ENCODE measurements around the gene APOD.
"Not testable (repeated sequence)": the region's sequence is repeated elsewhere in the genome, so short reads cannot be mapped to it uniquely, and the experiment has no call there.

APOD gene

GRCh38 chr3:195599516-195599915 lies 15.8 kb upstream of the APOD start:
- H3K4me3 ChIP-seq (ENCODE audit: low read depth in 1 of 2, low read length in 2 of 2); H3K9ac ChIP-seq (ENCODE audit: low read depth in 1 of 2, low read length in 2 of 2); H3K27me3 ChIP-seq (ENCODE audit: control insufficient read depth in 1 of 2, insufficient read depth in 2 of 2, low read length in 2 of 2); H3K9me3 ChIP-seq (ENCODE audit: control insufficient read depth in 1 of 2, low read length in 2 of 2); H3K36me3 ChIP-seq (ENCODE audit: control insufficient read depth in 1 of 2, insufficient read depth in 2 of 2, low read length in 2 of 2); H3K4me1 ChIP-seq (ENCODE audit: control insufficient read depth in 1 of 2, insufficient read depth in 2 of 2, low read length in 2 of 2); H3K27ac ChIP-seq (ENCODE audit: low read depth, low read length): not testable (repeated sequence)

DNA sequence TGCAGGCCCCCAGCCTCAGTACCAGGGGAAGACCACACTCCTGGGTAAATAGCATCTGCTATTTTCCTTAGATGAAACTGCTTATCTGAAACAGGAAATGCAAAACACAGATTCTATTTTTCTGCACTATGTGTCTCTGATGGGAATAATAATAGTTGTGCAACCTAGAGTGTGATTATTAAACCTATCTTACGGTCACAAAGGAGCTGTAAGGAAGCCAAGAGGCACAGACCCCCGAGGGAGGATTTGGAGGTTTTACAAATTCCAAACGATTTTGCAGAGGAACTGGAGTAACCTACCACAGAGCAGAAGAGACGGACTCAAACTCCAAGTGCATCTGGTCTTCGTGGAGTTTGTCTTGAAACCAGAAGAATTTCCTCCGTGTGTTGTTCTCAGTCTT lies 14.1 kb upstream of the APOD start:
- Histone ChIP-seq H3K9ac (ENCODE audit: low read depth in 1 of 2, low read length in 2 of 2) (no peak overlapping the region), H3K36me3 (ENCODE audit: control insufficient read depth in 1 of 2, insufficient read depth in 2 of 2, low read length in 2 of 2) (no peaks in the 10 kb centered on the region), H3K9me3 (ENCODE audit: control insufficient read depth in 1 of 2, low read length in 2 of 2) (no peaks in the 10 kb centered on the region), H3K27me3 (ENCODE audit: control insufficient read depth in 1 of 2, insufficient read depth in 2 of 2, low read length in 2 of 2) (no peaks in the 10 kb centered on the region), H3K4me1 (ENCODE audit: control insufficient read depth in 1 of 2, insufficient read depth in 2 of 2, low read length in 2 of 2) (no peaks in the 10 kb centered on the region), H3K27ac (ENCODE audit: low read depth, low read length) (no peak overlapping the region), H3K4me3 (ENCODE audit: low read depth in 1 of 2, low read length in 2 of 2) (no peak overlapping the region)

DNA sequence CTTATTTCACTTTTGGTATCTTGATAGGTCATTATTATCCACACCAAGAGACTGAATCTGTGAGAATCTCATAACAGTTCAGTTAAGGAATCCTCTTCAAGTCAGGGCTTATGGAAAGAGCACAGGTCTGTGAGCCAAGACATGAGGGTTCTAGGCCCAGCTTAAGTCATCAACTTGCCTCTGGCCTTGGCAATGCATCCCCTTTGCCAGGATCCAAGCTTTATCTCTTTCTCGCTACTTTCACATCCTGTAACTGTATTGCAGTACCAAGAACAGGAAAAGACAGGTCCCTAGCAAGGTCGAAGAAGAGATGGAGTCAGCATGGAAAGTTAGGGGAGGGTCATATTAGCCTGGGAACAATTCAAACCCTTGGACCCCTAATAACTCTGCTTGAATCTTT lies 13.5 kb upstream of the APOD start:
- H3K4me1 ChIP-seq (ENCODE audit: control insufficient read depth in 1 of 2, insufficient read depth in 2 of 2, low read length in 2 of 2): no peaks in the 10 kb centered on the region
- no peaks in the 10 kb centered on the region for H3K27me3 ChIP-seq (ENCODE audit: control insufficient read depth in 1 of 2, insufficient read depth in 2 of 2, low read length in 2 of 2)
- no peak overlapping the region for H3K27ac ChIP-seq (ENCODE audit: low read depth, low read length)
- no peaks in the 10 kb centered on the region for H3K36me3 ChIP-seq (ENCODE audit: control insufficient read depth in 1 of 2, insufficient read depth in 2 of 2, low read length in 2 of 2)
- H3K9me3 ChIP-seq (ENCODE audit: control insufficient read depth in 1 of 2, low read length in 2 of 2): no peaks in the 10 kb centered on the region
- no peak overlapping the region for H3K4me3 ChIP-seq (ENCODE audit: low read depth in 1 of 2, low read length in 2 of 2)
- H3K9ac ChIP-seq (ENCODE audit: low read depth in 1 of 2, low read length in 2 of 2): no peak overlapping the region

DNA sequence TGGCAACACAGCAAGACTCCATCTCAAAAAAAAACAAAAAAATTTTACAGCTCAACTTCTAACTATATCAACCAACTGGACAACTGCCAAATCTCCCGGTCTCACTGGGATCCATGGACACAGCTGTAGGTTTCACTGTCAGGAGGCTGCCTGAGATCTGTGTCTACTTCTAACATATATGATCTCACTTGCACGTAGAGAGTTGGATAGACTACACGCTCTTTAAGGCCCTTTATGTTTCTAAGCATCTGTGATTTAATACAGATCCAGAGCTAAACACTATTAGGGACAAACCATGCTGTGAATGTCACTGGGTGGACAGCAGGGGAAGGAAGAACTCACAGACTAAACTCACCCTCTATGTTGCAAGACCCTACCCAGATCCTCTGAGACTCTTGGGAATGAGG lies 13.0 kb upstream of the APOD start:
- Histone ChIP-seq H3K27me3 (ENCODE audit: control insufficient read depth in 1 of 2, insufficient read depth in 2 of 2, low read length in 2 of 2) (no peaks in the 10 kb centered on the region), H3K36me3 (ENCODE audit: control insufficient read depth in 1 of 2, insufficient read depth in 2 of 2, low read length in 2 of 2) (no peaks in the 10 kb centered on the region), H3K4me3 (ENCODE audit: low read depth in 1 of 2, low read length in 2 of 2) (no peak overlapping the region), H3K4me1 (ENCODE audit: control insufficient read depth in 1 of 2, insufficient read depth in 2 of 2, low read length in 2 of 2) (no peaks in the 10 kb centered on the region), H3K9me3 (ENCODE audit: control insufficient read depth in 1 of 2, low read length in 2 of 2) (no peaks in the 10 kb centered on the region), H3K27ac (ENCODE audit: low read depth, low read length) (no peak overlapping the region), H3K9ac (ENCODE audit: low read depth in 1 of 2, low read length in 2 of 2) (no peak overlapping the region)

GRCh38 chr3:195595785-195596531 lies 12.2 kb upstream of the APOD start:
- Histone ChIP-seq H3K4me3 (ENCODE audit: low read depth in 1 of 2, low read length in 2 of 2) (no peak overlapping the region), H3K9me3 (ENCODE audit: control insufficient read depth in 1 of 2, low read length in 2 of 2) (no peaks in the 10 kb centered on the region), H3K9ac (ENCODE audit: low read depth in 1 of 2, low read length in 2 of 2) (no peak overlapping the region), H3K4me1 (ENCODE audit: control insufficient read depth in 1 of 2, insufficient read depth in 2 of 2, low read length in 2 of 2) (no peaks in the 10 kb centered on the region), H3K27ac (ENCODE audit: low read depth, low read length) (no peak overlapping the region), H3K27me3 (ENCODE audit: control insufficient read depth in 1 of 2, insufficient read depth in 2 of 2, low read length in 2 of 2) (no peaks in the 10 kb centered on the region), H3K36me3 (ENCODE audit: control insufficient read depth in 1 of 2, insufficient read depth in 2 of 2, low read length in 2 of 2) (no peaks in the 10 kb centered on the region)

- H3K9me3 ChIP-seq (ENCODE audit: control insufficient read depth in 1 of 2, low read length in 2 of 2): peaks cover 0 to 2% of the 10 kb centered on the region in 2 donors
- no peaks in the 10 kb centered on the region for H3K4me1 ChIP-seq (ENCODE audit: control insufficient read depth in 1 of 2, insufficient read depth in 2 of 2, low read length in 2 of 2)
- H3K27ac ChIP-seq (ENCODE audit: low read depth, low read length): no peak overlapping the region
- no peaks in the 10 kb centered on the region for H3K27me3 ChIP-seq (ENCODE audit: control insufficient read depth in 1 of 2, insufficient read depth in 2 of 2, low read length in 2 of 2)
- no peak overlapping the region for H3K9ac ChIP-seq (ENCODE audit: low read depth in 1 of 2, low read length in 2 of 2)
- no peaks in the 10 kb centered on the region for H3K36me3 ChIP-seq (ENCODE audit: control insufficient read depth in 1 of 2, insufficient read depth in 2 of 2, low read length in 2 of 2)
- H3K4me3 ChIP-seq (ENCODE audit: low read depth in 1 of 2, low read length in 2 of 2): no peak overlapping the region
These were observed 8.1 kb upstream of the APOD start for GRCh38 chr3:195591852-195592251.

DNA sequence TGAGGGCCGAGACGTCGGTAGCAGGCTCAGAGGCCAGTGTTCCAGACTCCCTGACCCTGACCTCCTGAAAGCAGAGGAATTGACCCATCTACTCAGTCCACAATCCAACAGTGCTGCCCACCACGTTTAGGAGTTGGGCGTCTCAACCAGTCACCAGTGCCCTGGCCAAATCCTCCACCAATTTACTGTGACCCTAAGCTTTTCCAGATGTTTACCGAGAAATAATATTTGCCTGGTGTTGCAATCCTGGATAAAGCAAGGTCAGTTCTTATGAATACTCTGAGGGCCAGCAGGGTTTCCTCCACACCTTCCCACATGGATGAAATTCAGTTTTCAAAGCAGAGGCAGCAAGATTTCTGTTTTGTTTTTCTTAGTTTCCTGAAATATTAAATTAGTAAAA lies 7.5 kb upstream of the APOD start:
- no peaks in the 10 kb centered on the region for H3K36me3 ChIP-seq (ENCODE audit: control insufficient read depth in 1 of 2, insufficient read depth in 2 of 2, low read length in 2 of 2)
- no peak overlapping the region for H3K27ac ChIP-seq (ENCODE audit: low read depth, low read length)
- no peaks in the 10 kb centered on the region for H3K4me1 ChIP-seq (ENCODE audit: control insufficient read depth in 1 of 2, insufficient read depth in 2 of 2, low read length in 2 of 2)
- no peaks in the 10 kb centered on the region for H3K27me3 ChIP-seq (ENCODE audit: control insufficient read depth in 1 of 2, insufficient read depth in 2 of 2, low read length in 2 of 2)
- H3K9ac ChIP-seq (ENCODE audit: low read depth in 1 of 2, low read length in 2 of 2): no peak overlapping the region
- H3K9me3 ChIP-seq (ENCODE audit: control insufficient read depth in 1 of 2, low read length in 2 of 2): peaks cover 0 to 2% of the 10 kb centered on the region in 2 donors
- H3K4me3 ChIP-seq (ENCODE audit: low read depth in 1 of 2, low read length in 2 of 2): no peak overlapping the region

DNA sequence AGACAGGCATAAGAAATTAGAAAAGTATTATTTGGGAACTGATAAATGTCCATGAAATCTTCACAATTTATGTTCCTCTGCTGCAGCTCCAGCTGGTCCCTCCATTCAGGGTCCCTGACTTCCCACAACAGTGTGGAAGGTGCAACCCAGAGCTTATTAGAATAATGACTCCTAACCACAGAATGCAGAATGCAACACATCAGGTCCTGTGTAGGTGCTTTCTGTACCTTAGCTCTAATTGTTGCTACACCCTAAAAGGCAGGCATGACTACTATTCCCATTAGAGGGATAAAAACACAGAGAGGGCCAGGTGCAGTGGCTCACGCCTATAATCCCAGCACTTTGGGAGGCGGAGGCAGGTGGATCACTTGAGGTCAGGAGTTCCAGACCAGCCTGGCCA lies 6.6 kb upstream of the APOD start:
- not testable (repeated sequence) for H3K9me3 ChIP-seq (ENCODE audit: control insufficient read depth in 1 of 2, low read length in 2 of 2); H3K9ac ChIP-seq (ENCODE audit: low read depth in 1 of 2, low read length in 2 of 2); H3K4me3 ChIP-seq (ENCODE audit: low read depth in 1 of 2, low read length in 2 of 2); H3K36me3 ChIP-seq (ENCODE audit: control insufficient read depth in 1 of 2, insufficient read depth in 2 of 2, low read length in 2 of 2); H3K27ac ChIP-seq (ENCODE audit: low read depth, low read length); H3K4me1 ChIP-seq (ENCODE audit: control insufficient read depth in 1 of 2, insufficient read depth in 2 of 2, low read length in 2 of 2); H3K27me3 ChIP-seq (ENCODE audit: control insufficient read depth in 1 of 2, insufficient read depth in 2 of 2, low read length in 2 of 2)

- H3K36me3 ChIP-seq (ENCODE audit: control insufficient read depth in 1 of 2, insufficient read depth in 2 of 2, low read length in 2 of 2); H3K9ac ChIP-seq (ENCODE audit: low read depth in 1 of 2, low read length in 2 of 2); H3K4me1 ChIP-seq (ENCODE audit: control insufficient read depth in 1 of 2, insufficient read depth in 2 of 2, low read length in 2 of 2); H3K27me3 ChIP-seq (ENCODE audit: control insufficient read depth in 1 of 2, insufficient read depth in 2 of 2, low read length in 2 of 2); H3K4me3 ChIP-seq (ENCODE audit: low read depth in 1 of 2, low read length in 2 of 2); H3K9me3 ChIP-seq (ENCODE audit: control insufficient read depth in 1 of 2, low read length in 2 of 2); H3K27ac ChIP-seq (ENCODE audit: low read depth, low read length): not testable (repeated sequence)
These were observed 6.1 kb upstream of the APOD start for GRCh38 chr3:195589796-195590195.

- Histone ChIP-seq H3K4me3 (ENCODE audit: low read depth in 1 of 2, low read length in 2 of 2) (no peak overlapping the region), H3K27ac (ENCODE audit: low read depth, low read length) (no peak overlapping the region), H3K4me1 (ENCODE audit: control insufficient read depth in 1 of 2, insufficient read depth in 2 of 2, low read length in 2 of 2) (no peaks in the 10 kb centered on the region), H3K27me3 (ENCODE audit: control insufficient read depth in 1 of 2, insufficient read depth in 2 of 2, low read length in 2 of 2) (no peaks in the 10 kb centered on the region), H3K9me3 (ENCODE audit: control insufficient read depth in 1 of 2, low read length in 2 of 2) (peaks cover 0 to 2% of the 10 kb centered on the region in 2 donors), H3K36me3 (ENCODE audit: control insufficient read depth in 1 of 2, insufficient read depth in 2 of 2, low read length in 2 of 2) (no peaks in the 10 kb centered on the region), H3K9ac (ENCODE audit: low read depth in 1 of 2, low read length in 2 of 2) (no peak overlapping the region)
These were observed 4.1 kb upstream of the APOD start for GRCh38 chr3:195587824-195588223.

DNA sequence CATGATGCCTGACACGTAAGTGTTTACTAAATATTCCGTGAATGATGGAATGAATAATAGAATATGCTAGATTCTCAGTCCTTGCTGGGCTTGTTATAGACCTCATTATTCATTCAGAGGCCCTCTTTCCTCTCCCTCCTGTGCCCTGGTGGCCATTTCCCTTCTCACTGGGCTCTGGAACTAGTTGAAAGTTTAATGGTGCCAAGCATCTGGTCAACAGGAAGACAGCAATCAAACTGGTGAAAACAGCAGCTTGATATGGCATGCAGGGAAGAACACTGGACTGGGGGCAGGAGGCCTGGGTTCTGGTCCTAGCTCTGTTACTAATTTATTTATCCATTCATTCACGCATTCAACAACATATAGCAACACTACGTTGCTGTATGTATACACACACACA lies 3.7 kb upstream of the APOD start:
- no peaks in the 10 kb centered on the region for H3K27me3 ChIP-seq (ENCODE audit: control insufficient read depth in 1 of 2, insufficient read depth in 2 of 2, low read length in 2 of 2)
- peaks cover 0 to 2% of the 10 kb centered on the region in 2 donors for H3K9me3 ChIP-seq (ENCODE audit: control insufficient read depth in 1 of 2, low read length in 2 of 2)
- H3K27ac ChIP-seq (ENCODE audit: low read depth, low read length): no peak overlapping the region
- no peaks in the 10 kb centered on the region for H3K36me3 ChIP-seq (ENCODE audit: control insufficient read depth in 1 of 2, insufficient read depth in 2 of 2, low read length in 2 of 2)
- no peaks in the 10 kb centered on the region for H3K4me1 ChIP-seq (ENCODE audit: control insufficient read depth in 1 of 2, insufficient read depth in 2 of 2, low read length in 2 of 2)
- no peak overlapping the region for H3K9ac ChIP-seq (ENCODE audit: low read depth in 1 of 2, low read length in 2 of 2)
- no peak overlapping the region for H3K4me3 ChIP-seq (ENCODE audit: low read depth in 1 of 2, low read length in 2 of 2)

Data from duodenal mucosa (tissue), 2 donors.